GM12872 (cell line): ENCODE results near the gene SERPINA4.

Experiments used
- TF ChIP-seq, protein P1 (sequence below): IDR thresholded peaks from 3 replicates; pipeline ENCODE4 v1.5.1; 2011; ENCODE audit warnings: low read depth, mild to moderate bottlenecking, low read length, moderate library complexity; ENCODE audit not compliant: insufficient read depth

The SERPINA4 gene

DNA sequence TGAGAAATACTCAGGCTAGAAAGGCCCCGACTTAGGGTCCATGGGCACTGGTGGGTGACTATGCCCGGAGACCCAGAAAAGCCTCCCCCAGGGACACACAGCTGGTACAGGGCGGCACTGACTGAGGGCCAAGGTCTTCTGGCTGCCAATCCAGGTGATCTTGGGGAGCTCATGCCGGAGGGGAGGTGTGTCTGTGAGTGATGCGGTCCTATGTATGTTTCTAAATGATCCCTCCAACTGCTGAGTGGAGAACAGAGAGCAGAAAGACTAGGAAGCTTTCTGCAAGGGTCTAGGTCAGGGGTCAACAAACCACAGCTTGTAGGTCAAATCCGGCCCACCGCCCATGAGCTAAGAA lies 391 bp downstream of the SERPINA4 start:
- TF ChIP-seq, protein P1, sequence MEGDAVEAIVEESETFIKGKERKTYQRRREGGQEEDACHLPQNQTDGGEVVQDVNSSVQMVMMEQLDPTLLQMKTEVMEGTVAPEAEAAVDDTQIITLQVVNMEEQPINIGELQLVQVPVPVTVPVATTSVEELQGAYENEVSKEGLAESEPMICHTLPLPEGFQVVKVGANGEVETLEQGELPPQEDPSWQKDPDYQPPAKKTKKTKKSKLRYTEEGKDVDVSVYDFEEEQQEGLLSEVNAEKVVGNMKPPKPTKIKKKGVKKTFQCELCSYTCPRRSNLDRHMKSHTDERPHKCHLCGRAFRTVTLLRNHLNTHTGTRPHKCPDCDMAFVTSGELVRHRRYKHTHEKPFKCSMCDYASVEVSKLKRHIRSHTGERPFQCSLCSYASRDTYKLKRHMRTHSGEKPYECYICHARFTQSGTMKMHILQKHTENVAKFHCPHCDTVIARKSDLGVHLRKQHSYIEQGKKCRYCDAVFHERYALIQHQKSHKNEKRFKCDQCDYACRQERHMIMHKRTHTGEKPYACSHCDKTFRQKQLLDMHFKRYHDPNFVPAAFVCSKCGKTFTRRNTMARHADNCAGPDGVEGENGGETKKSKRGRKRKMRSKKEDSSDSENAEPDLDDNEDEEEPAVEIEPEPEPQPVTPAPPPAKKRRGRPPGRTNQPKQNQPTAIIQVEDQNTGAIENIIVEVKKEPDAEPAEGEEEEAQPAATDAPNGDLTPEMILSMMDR: no peak

DNA sequence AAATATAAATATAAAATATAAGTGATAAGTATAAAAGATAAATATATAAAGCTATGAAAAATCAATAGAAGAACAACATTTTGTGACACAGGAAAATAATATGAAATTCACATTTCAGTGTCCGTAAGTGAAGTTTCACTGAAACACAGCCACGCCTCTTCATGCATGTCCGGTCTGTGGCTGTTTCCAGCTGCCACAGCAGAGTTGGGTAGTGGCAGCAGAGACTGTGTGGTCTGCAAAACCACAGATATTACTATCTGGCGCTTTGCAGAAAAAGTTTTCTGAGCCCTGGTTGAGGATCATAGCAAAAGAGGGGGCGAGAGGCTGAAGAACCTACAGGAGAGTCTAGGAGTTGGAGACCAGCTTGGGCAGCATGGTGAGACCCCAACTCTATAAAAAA lies 780 bp downstream of the SERPINA4 start:
- TF ChIP-seq, protein P1: no peak

DNA sequence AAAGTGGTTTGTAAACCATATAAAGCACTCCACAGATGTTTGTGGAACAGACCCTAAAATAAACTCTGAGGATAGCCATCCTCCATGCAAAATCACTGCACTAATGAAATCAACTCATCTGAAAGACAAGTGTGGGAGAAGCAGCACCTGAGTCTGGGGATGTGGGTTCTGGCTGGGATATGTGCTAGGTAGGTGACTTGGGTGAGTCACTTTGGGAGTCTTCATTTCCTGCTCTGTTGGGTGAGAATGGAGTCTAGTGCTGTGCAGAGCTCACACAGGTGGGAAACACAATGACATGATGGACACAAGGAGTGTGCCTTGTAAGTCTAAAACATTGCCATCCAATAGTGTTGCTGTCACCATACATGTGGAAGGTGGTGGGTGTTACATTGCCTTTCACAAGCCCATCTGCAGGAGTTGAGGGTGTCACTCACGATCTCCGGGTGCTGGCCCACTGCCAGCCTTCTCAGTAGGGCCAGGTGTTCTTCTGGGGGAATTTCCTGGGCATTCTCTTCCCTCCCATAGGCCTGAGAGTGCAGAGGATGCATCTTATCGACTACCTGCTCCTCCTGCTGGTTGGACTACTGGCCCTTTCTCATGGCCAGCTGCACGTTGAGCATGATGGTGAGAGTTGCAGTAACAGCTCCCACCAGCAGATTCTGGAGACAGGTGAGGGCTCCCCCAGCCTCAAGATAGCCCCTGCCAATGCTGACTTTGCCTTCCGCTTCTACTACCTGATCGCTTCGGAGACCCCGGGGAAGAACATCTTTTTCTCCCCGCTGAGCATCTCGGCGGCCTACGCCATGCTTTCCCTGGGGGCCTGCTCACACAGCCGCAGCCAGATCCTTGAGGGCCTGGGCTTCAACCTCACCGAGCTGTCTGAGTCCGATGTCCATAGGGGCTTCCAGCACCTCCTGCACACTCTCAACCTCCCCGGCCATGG lies 2.0 kb downstream of the SERPINA4 start:
- TF ChIP-seq, protein P1: no peak

DNA sequence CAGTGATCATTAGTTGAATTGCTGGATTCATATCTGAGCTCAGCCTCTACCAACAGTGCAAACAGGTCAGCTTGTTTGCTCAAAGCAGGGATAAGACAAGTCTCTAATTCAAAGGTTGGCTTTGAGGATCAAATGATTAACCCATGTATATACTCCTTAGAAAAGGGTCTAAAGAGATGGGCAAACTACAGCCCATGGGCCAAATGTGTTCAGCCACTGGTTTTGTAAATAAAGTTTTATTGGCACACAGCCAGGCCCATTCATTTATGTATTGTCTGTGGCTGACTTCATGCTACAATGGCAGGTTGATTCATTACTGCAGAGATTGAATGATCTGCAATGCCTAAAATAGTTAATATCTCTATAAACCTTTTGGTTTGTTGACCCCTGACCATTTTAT lies 3.1 kb downstream of the SERPINA4 start:
- TF ChIP-seq, protein P1: no peak

DNA sequence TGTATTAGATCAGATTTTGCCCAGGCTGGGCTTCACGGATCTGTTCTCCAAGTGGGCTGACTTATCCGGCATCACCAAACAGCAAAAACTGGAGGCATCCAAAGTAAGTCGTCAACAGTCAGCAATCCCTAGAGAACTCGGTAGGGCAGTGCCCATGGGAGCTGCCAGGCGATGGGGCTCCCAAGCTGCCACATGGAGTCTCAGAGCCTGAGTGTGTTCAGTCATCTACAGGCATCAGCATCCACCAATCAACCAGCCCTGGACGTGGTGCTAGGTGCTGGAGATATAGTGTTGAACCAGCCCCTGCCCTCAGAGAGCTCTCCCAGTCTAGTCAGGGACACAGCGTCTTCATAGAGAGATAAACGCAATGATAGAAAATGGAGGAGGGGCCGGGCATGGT lies 6.9 kb downstream of the SERPINA4 start:
- TF ChIP-seq, protein P1: no peak

DNA sequence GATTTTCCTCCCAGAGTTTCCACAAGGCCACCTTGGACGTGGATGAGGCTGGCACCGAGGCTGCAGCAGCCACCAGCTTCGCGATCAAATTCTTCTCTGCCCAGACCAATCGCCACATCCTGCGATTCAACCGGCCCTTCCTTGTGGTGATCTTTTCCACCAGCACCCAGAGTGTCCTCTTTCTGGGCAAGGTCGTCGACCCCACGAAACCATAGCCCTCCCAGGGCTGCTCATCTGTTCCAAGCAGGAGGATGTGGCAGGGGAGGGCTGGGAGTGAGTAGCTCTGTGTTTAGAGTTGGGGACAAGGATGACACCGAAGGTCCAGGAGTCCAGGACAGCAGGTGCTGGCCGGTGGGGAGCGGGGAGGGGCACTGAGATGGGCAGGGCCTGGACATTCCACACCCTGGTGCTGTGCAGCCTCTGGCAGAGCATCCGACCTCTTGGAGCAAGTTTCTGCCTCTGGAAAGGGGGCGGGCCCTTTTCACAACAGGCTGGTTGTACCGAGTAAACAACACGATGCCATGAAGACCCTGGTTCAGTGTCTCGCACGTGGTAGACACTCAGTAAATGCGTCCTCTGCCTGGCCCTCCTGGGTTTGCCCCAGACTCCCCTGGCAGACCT lies 8.2 kb downstream of the SERPINA4 start:
- TF ChIP-seq, protein P1: no peak

DNA sequence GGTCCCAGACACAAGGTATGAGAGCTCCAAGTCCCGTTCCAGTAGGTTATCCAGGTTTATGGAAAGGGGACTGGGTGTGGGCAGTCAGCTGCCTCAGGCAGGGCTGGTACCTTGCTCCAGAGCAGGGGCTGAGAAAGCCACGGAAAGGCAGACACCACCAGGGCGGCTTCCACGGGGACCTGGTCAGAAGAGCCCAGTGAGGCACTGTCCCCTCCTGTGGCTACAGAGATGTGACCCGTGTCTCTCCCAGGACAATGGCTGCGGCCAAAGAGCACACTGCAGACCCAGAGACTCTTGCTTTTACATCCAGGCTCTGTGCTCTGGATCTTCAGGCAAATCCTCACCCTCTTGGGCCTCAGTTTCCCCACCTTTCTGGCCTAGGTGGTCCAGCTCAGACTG lies 8.8 kb downstream of the SERPINA4 start:
- TF ChIP-seq, protein P1: no peak
